Measurements from ENCODE around the gene GPRC5C. TPM values are rescaled to one million over a fixed set of nuclear protein-coding genes. Genes with fewer than 3 reads are reported as not detected.

GPRC5C gene
- total and polyA plus RNA-seq, 2 of the 8 experiments (the other 6 are each of a cell fraction or from before 2014, with no cell fraction given), result 18.3 to 55.8 TPM

GRCh38 chr17:74429604-74430384 lies 2.1 kb upstream of the GPRC5C start (continued):
- TF ChIP-seq EGR1 (IDR thresholded peaks at IDR 0.05; ENCODE audit: borderline replicate concordance, low read depth, low read length) (no peak), SAP30 (IDR thresholded peaks at IDR 0.05; ENCODE audit: insufficient read depth, insufficient replicate concordance, low read length) (no peak), EP300 (IDR thresholded peaks at IDR 0.05; ENCODE audit: borderline replicate concordance in 1 of 2, low read depth in 2 of 2, low read length in 2 of 2) (no peak)
